Endothelial cell of umbilical vein (primary cell): ENCODE measurements around the gene GNE. TPM values are rescaled to one million over a fixed set of nuclear protein-coding genes. Genes with fewer than 3 reads are reported as not detected.

ENCODE experiments used
- BruUV-seq: library from RNA; stranded (reverse); fragments of 400-500 nt; replicated peaks from 2 replicates; lab custom pipeline; 2021; lab: Mats Ljungman, UMichigan
- CTCF ChIA-PET: fragments of 300-600, 350-600 bp; sonication (Branson Sonifier 250); formaldehyde crosslinking; loops from one replicate; lab custom pipeline; 2021; ENCODE audit warnings: antibody characterized with exemption, inconsistent platforms; lab: Charles Lee
- POLR2A ChIA-PET: fragments of 300-600, 350-600 bp; sonication (Branson Sonifier 250); formaldehyde crosslinking; loops from one replicate; lab custom pipeline; 2021; ENCODE audit warnings: antibody characterized with exemption, inconsistent platforms; lab: Charles Lee
- DNase-seq: peaks from one replicate; pipeline ENCODE4 v3.0.0-alpha.2; 2011; ENCODE audit warnings: low read depth, low spot score
- FAIRE-seq: peaks from 2 replicates; lab custom pipeline; 2011; peaks lifted over from hg19 to GRCh38; lab: Jason Lieb, UNC
- H2AFZ ChIP-seq: 2 replicates; pipeline ENCODE4 v1.6.0; 2012; ENCODE audit warnings: low read depth, low read length, control low read depth, inconsistent platforms
- H3K27ac ChIP-seq: 2 replicates; pipeline ENCODE4 v1.5.1; 2011; ENCODE audit warnings: low read depth, mild to moderate bottlenecking, control low read depth, low read length, moderate library complexity; ENCODE audit not compliant: insufficient read depth
- H3K27me3 ChIP-seq, 2 experiments: 2 replicates each; pipeline versions ENCODE4 v1.6.0 to v1.6.1; 2011; ENCODE audit warnings: low read length in 2 of 2, mixed read lengths in 1 of 2; ENCODE audit not compliant: control insufficient read depth in 2 of 2, insufficient read depth in 2 of 2
- H3K36me3 ChIP-seq, 2 experiments: 2 replicates in 1 of 2; 3 replicates in 1 of 2; pipeline ENCODE4 v1.5.1; 2011; ENCODE audit warnings: low read length in 2 of 2, mild to moderate bottlenecking in 1 of 2, moderate library complexity in 1 of 2; ENCODE audit not compliant: control insufficient read depth in 2 of 2, insufficient read depth in 2 of 2; ENCODE audit errors: extremely low read depth in 1 of 2
- H3K4me1 ChIP-seq: 3 replicates; pipeline ENCODE4 v1.5.1; 2011; ENCODE audit warnings: mild to moderate bottlenecking, low read length; ENCODE audit not compliant: control insufficient read depth, insufficient read depth; ENCODE audit errors: extremely low read depth
- H3K4me2 ChIP-seq: 2 replicates; pipeline ENCODE4 v1.6.1; 2011; ENCODE audit warnings: low read length, control low read depth, mixed read lengths; ENCODE audit not compliant: insufficient read depth
- H3K4me3 ChIP-seq, 3 experiments: fragments of 200-600 bp in 1 of 3; sonication (generic), shearing (Covaris generic) in 1 of 3; replicated peaks in 1 of 3; 2 replicates each; pipeline ENCODE4 v1.5.1; 2011 to 2016; ENCODE audit warnings: control low read depth in 3 of 3, low read length in 3 of 3, mild to moderate bottlenecking in 2 of 3, inconsistent platforms in 1 of 3, low read depth in 1 of 3, moderate library complexity in 1 of 3; ENCODE audit not compliant: insufficient read depth in 1 of 3
- H3K79me2 ChIP-seq: 2 replicates; pipeline ENCODE4 v1.6.0; 2012; ENCODE audit warnings: low read length, inconsistent platforms; ENCODE audit not compliant: control insufficient read depth, insufficient read depth
- H3K9ac ChIP-seq: replicated peaks from 2 replicates; pipeline ENCODE3; 2011; ENCODE audit warnings: low read length, control low read depth; ENCODE audit not compliant: insufficient read depth; ENCODE audit errors: extremely low read depth
- H3K9me1 ChIP-seq: replicated peaks from 3 replicates; pipeline ENCODE4 v1.6.0; 2011; ENCODE audit warnings: mild to moderate bottlenecking, low read length; ENCODE audit not compliant: control insufficient read depth, insufficient read depth; ENCODE audit errors: extremely low read depth
- H3K9me3 ChIP-seq: replicated peaks from 2 replicates; pipeline ENCODE4 v1.5.1; 2012; ENCODE audit warnings: low read length, inconsistent platforms; ENCODE audit not compliant: control insufficient read depth, insufficient read depth
- H4K20me1 ChIP-seq: replicated peaks from 2 replicates; pipeline ENCODE3; 2011; ENCODE audit warnings: mild to moderate bottlenecking, low read length; ENCODE audit not compliant: control insufficient read depth, insufficient read depth; ENCODE audit errors: extremely low read depth
- CTCF ChIP-seq, 2 donors: IDR thresholded peaks; 1 replicate in 1 of 2; 2 replicates in 1 of 2; pipeline ENCODE4 v1.5.1; 2011; ENCODE audit warnings: low read length in 2 of 2, mild to moderate bottlenecking in 2 of 2, moderate library complexity in 2 of 2, control low read depth in 1 of 2, inconsistent platforms in 1 of 2, low read depth in 1 of 2; ENCODE audit not compliant: insufficient read depth in 1 of 2; ENCODE audit errors: extremely low read depth in 1 of 2
- EZH2 ChIP-seq: IDR thresholded peaks from 2 replicates; pipeline ENCODE4 v1.6.1; 2012; ENCODE audit warnings: borderline replicate concordance, low read depth, mild to moderate bottlenecking, moderate library complexity, low read length, inconsistent platforms; ENCODE audit not compliant: severe bottlenecking
- FOS ChIP-seq: IDR thresholded peaks from 2 replicates; pipeline ENCODE4 v1.6.1; 2011; ENCODE audit warnings: mild to moderate bottlenecking, low read length, moderate library complexity, borderline replicate concordance; ENCODE audit not compliant: insufficient read depth
- GATA2 ChIP-seq: IDR thresholded peaks from 2 replicates; pipeline ENCODE4 v1.7.0; 2011; ENCODE audit warnings: low read depth, mild to moderate bottlenecking, moderate library complexity, mixed read lengths, low read length; ENCODE audit not compliant: insufficient read length, insufficient read depth
- JUN ChIP-seq: IDR thresholded peaks from 2 replicates; pipeline ENCODE4 v1.6.1; 2011; ENCODE audit warnings: borderline replicate concordance, low read depth; ENCODE audit not compliant: insufficient read length, insufficient read depth
- MAX ChIP-seq: IDR thresholded peaks from 2 replicates; pipeline ENCODE4 v1.6.1; 2011; ENCODE audit not compliant: insufficient read depth, insufficient read length
- MYC ChIP-seq: IDR thresholded peaks from one replicate; pipeline ENCODE4 v1.6.1; 2011; ENCODE audit warnings: mild to moderate bottlenecking, low read depth, low read length
- POLR2A ChIP-seq: IDR thresholded peaks from 2 replicates; pipeline ENCODE4 v1.6.1; 2012; ENCODE audit warnings: low read depth, mild to moderate bottlenecking, control low read depth, low read length
- POLR2AphosphoS5 ChIP-seq: IDR thresholded peaks from 2 replicates; pipeline ENCODE4 v1.6.1; 2012; ENCODE audit warnings: low read depth, mild to moderate bottlenecking, control low read depth, low read length, moderate library complexity; ENCODE audit not compliant: insufficient read depth
- dilution Hi-C: fragments of 300-500 bp; cut with MboI; formaldehyde crosslinking; loops from one replicate; pipeline ENCODE4 v1.15.0; 2019; ENCODE audit warnings: low sequenced_read_pairs; ENCODE audit not compliant: extremely low pct_ligation_motif_present
- intact Hi-C: fragments of 100-400 bp; cut with micrococcal nuclease; formaldehyde crosslinking; loops from one replicate; pipeline ENCODE4 v1.10.0; 2022
- polyA plus RNA-seq, 4 experiments: library from polyadenylated mRNA; depleted of rRNA in 3 of 4; stranded (reverse) in 3 of 4; unstranded in 1 of 4; fragments of >200 nt; gene quantifications; 2 replicates each; pipeline versions ENCODE4 v1.2.1 to v1.2.3, GENCODE V29; 2011 to 2012; ENCODE audit warnings: missing spikeins in 1 of 4
- total RNA-seq: library from RNA; stranded (reverse); gene quantifications from 2 replicates; pipeline ENCODE4 v1.2.3, GENCODE V29; 2021

Gene GNE
- total and polyA plus RNA-seq, 2 donors (not counting 3 experiments of a cell fraction or from before 2014, with no cell fraction given), result 8.5 to 11.4 TPM

DNA sequence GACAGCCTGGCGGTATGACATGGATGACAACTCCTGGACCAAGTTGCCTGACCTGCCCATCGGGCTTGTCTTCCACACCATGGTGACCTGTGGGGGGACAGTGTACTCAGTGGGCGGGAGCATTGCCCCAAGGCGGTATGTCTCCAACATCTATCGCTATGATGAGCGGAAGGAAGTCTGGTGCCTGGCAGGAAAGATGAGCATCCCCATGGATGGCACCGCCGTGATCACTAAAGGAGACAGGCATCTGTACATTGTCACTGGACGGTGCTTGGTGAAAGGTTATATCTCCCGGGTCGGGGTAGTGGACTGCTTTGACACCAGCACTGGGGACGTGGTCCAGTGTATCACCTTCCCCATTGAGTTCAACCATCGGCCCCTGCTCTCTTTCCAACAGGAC, 87.7 kb downstream of the GNE start:
- ChIA-PET CTCF (interaction anchor here (8.4 kb wide), 1 partner anchor 68 kb away, joined by 189 read pairs; no protein-coding TSS in a partner anchor), POLR2A (no interaction called here)

More for the DNA sequence above, 87.7 kb downstream of the GNE start:
- Histone ChIP-seq H3K27me3 (no peaks in the 10 kb centered on the region), H3K36me3 (no peaks in the 10 kb centered on the region), H3K9ac (no peak overlapping the region), H2AFZ (no peak overlapping the region), H3K4me2 (no peak overlapping the region), H3K9me3 (no peaks in the 10 kb centered on the region), H3K4me1 (peaks cover 2% of the 10 kb centered on the region), H3K79me2 (no peaks in the 10 kb centered on the region), H3K27ac (no peak overlapping the region), H3K9me1 (no peaks in the 10 kb centered on the region), H3K4me3 (no peak overlapping the region), H4K20me1 (no peaks in the 10 kb centered on the region)
- BruUV-seq, result no TSS peak
- intact Hi-C loops (no loop called here), dilution Hi-C loops (no loop called here)
- FAIRE-seq, result no peak
- DNase-seq, result no peak
- TF ChIP-seq FOS, result no peak
- TF ChIP-seq GATA2, result no peak
- TF ChIP-seq MYC, result no peak
- no peak for TF ChIP-seq MAX
- TF ChIP-seq POLR2A, result no peak
- no peak for TF ChIP-seq EZH2
- TF ChIP-seq CTCF (IDR thresholded peaks at IDR 0.05; ENCODE audit: extremely low read depth in 1 of 2, insufficient read depth in 1 of 2, low read depth in 1 of 2, low read length in 2 of 2), result no peak
- TF ChIP-seq POLR2AphosphoS5, result no peak
- no peak for TF ChIP-seq JUN
